Type B pancreatic cell (in vitro differentiated cells): ENCODE data around the gene BLOC1S3. TPM values are rescaled to one million over a fixed set of nuclear protein-coding genes. Genes with fewer than 3 reads are reported as not detected.

Source experiments
- DNase-seq: peaks from one replicate; pipeline ENCODE4 v3.0.0; 2021; ENCODE audit warnings: mixed read lengths; ENCODE audit not compliant: unreplicated experiment; ENCODE audit errors: extremely low spot score
- H3K27ac Mint-ChIP-seq: 2 replicates; pipeline ENCODE4 v1.8.0; 2021; ENCODE audit warnings: mild to moderate bottlenecking, mixed read lengths
- H3K27me3 Mint-ChIP-seq: 2 replicates; pipeline ENCODE4 v1.8.0; 2021; ENCODE audit warnings: mixed read lengths
- H3K36me3 Mint-ChIP-seq: 2 replicates; pipeline ENCODE4 v1.8.0; 2021; ENCODE audit warnings: mixed read lengths
- H3K4me1 Mint-ChIP-seq: one replicate; pipeline ENCODE4 v1.8.0; 2021; ENCODE audit warnings: mixed read lengths; ENCODE audit not compliant: unreplicated experiment
- H3K4me3 Mint-ChIP-seq: 2 replicates; pipeline ENCODE4 v1.8.0; 2021; ENCODE audit warnings: mild to moderate bottlenecking, mixed read lengths
- H3K9me3 Mint-ChIP-seq: 2 replicates; pipeline ENCODE4 v1.8.0; 2021; ENCODE audit warnings: mixed read lengths
- CTCF ChIP-seq: fragments of 200-600 bp; sonication (generic); conservative IDR thresholded peaks from 2 replicates; pipeline ENCODE4 v1.5.0; 2021; ENCODE audit warnings: antibody characterized with exemption, mild to moderate bottlenecking
- total RNA-seq: library from RNA; stranded (reverse); gene quantifications from 2 replicates; pipeline ENCODE4 v1.2.1, GENCODE V29; 2021; ENCODE audit warnings: low replicate concordance

BLOC1S3 gene
- total RNA-seq, 1 donor from 2014 or later = 10.2 TPM

DNA sequence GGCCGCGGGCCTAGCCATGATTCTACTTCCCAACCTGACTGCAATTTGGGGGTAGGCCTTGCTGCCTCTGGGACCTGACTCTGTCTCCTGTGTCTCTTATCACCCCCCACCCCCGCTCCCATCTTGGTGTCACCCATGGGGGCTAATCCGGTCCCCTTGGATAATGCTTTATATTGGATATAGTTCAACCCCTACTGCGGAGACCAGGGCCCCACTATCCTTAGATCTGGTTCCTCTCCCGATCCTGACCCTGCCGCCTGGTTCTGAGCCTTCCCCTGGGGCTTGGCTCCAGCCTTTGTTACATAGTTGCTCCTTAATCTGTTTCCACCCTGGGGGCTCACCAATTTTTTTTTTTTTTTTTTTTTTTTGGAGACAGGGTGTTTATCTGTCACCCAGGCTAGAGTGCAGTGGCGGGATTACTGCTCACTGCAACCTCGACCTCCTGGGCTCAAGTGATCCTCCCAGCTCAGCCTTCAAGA is 1.3 kb downstream of the BLOC1S3 start:
- TF ChIP-seq CTCF = no peak
- DNase-seq = no peak
- no peaks in the 10 kb centered on the region for H3K9me3 Mint-ChIP-seq
- no peaks in the 10 kb centered on the region for H3K27me3 Mint-ChIP-seq
- H3K36me3 Mint-ChIP-seq = no peaks in the 10 kb centered on the region
- H3K4me1 Mint-ChIP-seq = peaks cover 17% of the 10 kb centered on the region
- peak overlapping the region; percentile 88 for H3K4me3 Mint-ChIP-seq
- H3K27ac Mint-ChIP-seq = peak overlapping the region; percentile 85

GRCh38 chr19:45180936-45181335 is 2.4 kb downstream of the BLOC1S3 start:
- peak overlapping the region; percentile 81 for H3K27ac Mint-ChIP-seq

GRCh38 chr19:45182758-45183157 is 4.2 kb downstream of the BLOC1S3 start:
- no peak for TF ChIP-seq CTCF
- H3K27me3 Mint-ChIP-seq = no peaks in the 10 kb centered on the region
- peaks cover 18% of the 10 kb centered on the region for H3K4me1 Mint-ChIP-seq
- DNase-seq = no peak
- H3K27ac Mint-ChIP-seq = no peak overlapping the region
- peak overlapping the region; percentile 3 for H3K4me3 Mint-ChIP-seq
- no peaks in the 10 kb centered on the region for H3K36me3 Mint-ChIP-seq
- H3K9me3 Mint-ChIP-seq = no peaks in the 10 kb centered on the region

More at GRCh38 chr19:45180936-45181335, 2.4 kb downstream of the BLOC1S3 start:
- H3K4me1 Mint-ChIP-seq = peaks cover 13% of the 10 kb centered on the region
- no peak for DNase-seq
- no peaks in the 10 kb centered on the region for H3K27me3 Mint-ChIP-seq
- no peaks in the 10 kb centered on the region for H3K36me3 Mint-ChIP-seq
- TF ChIP-seq CTCF = no peak
- H3K4me3 Mint-ChIP-seq = peak overlapping the region; percentile 88
- no peaks in the 10 kb centered on the region for H3K9me3 Mint-ChIP-seq

DNA sequence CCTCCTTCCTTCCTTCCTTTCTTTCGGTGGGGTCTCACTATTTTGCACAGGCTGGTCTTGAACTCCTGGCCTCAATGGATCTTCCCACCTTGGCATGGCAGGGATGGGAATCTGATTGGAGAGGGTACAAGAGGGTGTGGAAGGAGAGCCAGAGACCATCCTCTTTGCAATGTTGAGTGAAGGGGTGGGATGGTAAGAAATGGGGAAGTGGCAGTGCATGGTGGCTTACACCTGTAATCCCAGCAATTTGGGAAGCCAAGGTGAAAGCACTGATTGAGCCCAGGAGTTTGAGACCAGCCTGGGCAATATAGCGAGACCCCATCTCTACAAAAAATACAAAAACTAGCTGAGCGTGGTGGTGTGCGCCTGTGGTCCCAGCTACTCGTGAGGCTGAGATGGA is 5.5 kb downstream of the BLOC1S3 start:
- H3K4me3 Mint-ChIP-seq = no peak overlapping the region
- TF ChIP-seq CTCF = no peak
- no peak overlapping the region for H3K27ac Mint-ChIP-seq
- DNase-seq = no peak
- no peaks in the 10 kb centered on the region for H3K36me3 Mint-ChIP-seq
- no peaks in the 10 kb centered on the region for H3K27me3 Mint-ChIP-seq
- peaks cover 14% of the 10 kb centered on the region for H3K4me1 Mint-ChIP-seq
- no peaks in the 10 kb centered on the region for H3K9me3 Mint-ChIP-seq

- H3K9me3 Mint-ChIP-seq = no peaks in the 10 kb centered on the region
- H3K27ac Mint-ChIP-seq = no peak overlapping the region
- no peaks in the 10 kb centered on the region for H3K36me3 Mint-ChIP-seq
- H3K4me1 Mint-ChIP-seq = peaks cover 5% of the 10 kb centered on the region
- no peak for DNase-seq
- no peak for TF ChIP-seq CTCF
- no peak overlapping the region for H3K4me3 Mint-ChIP-seq
- H3K27me3 Mint-ChIP-seq = no peaks in the 10 kb centered on the region
Measured at GRCh38 chr19:45186509-45187334, 8.1 kb downstream of the BLOC1S3 start.
